ENCODE results near the gene C9orf152. TPM values are rescaled to one million over a fixed set of nuclear protein-coding genes. Genes with fewer than 3 reads are reported as not detected.

The C9orf152 gene
- total RNA-seq, 1 experiment from 2014 or later, result 0.95 TPM

- peaks cover 4% of the 10 kb centered on the region; the same call in 1 of the 2 replicates for H4K20me1 ChIP-seq (ENCODE audit: low read length)
- peaks cover 6% of the 10 kb centered on the region for H3K79me2 ChIP-seq (ENCODE audit: low read length)
- BruUV-seq (replicated peaks), result no TSS peak
- H3K4me1 ChIP-seq (ENCODE audit: insufficient read depth, low read length), result no peaks in the 10 kb centered on the region
- POLR2A ChIA-PET (ENCODE audit: unreplicated experiment), result no interaction called here
- TF ChIP-seq EZH2phosphoT487 (IDR thresholded peaks at IDR 0.05; ENCODE audit: borderline replicate concordance, low read length), result no peak
- TF ChIP-seq EZH2 (IDR thresholded peaks at IDR 0.05; ENCODE audit: low read length, unreplicated experiment), result no peak
- no peak for TF ChIP-seq CTCF (conservative IDR thresholded peaks at IDR 0.05; ENCODE audit: low read depth, low read length)
- no peak overlapping the region for H3K9ac ChIP-seq (ENCODE audit: low read length)
- DNase-seq (no peak), ATAC-seq (no peak)
- H3K9me3 ChIP-seq (ENCODE audit: low read length), result no peaks in the 10 kb centered on the region
- peaks cover 28% of the 10 kb centered on the region for H3K36me3 ChIP-seq (ENCODE audit: low read depth, low read length)
- H3K4me3 ChIP-seq (ENCODE audit: low read length), result no peak overlapping the region
- H3K9me2 ChIP-seq (replicated peaks; ENCODE audit: low read length), result no peaks in the 10 kb centered on the region
- CTCF ChIA-PET, result no interaction called here
- no peak overlapping the region for H2AFZ ChIP-seq (ENCODE audit: low read length)
- no peak overlapping the region for H3K4me2 ChIP-seq (ENCODE audit: low read length)
- intact Hi-C loops (cut with micrococcal nuclease), result no loop called here
- no peaks in the 10 kb centered on the region for H3F3A ChIP-seq (ENCODE audit: low read length, unreplicated experiment)
- no peak overlapping the region for H3K27ac ChIP-seq (ENCODE audit: low read length)
- no peaks in the 10 kb centered on the region for H3K27me3 ChIP-seq (ENCODE audit: low read length)
Measured at GRCh38 chr9:110241260-110241857, 33.4 kb upstream of the C9orf152 start.

DNA sequence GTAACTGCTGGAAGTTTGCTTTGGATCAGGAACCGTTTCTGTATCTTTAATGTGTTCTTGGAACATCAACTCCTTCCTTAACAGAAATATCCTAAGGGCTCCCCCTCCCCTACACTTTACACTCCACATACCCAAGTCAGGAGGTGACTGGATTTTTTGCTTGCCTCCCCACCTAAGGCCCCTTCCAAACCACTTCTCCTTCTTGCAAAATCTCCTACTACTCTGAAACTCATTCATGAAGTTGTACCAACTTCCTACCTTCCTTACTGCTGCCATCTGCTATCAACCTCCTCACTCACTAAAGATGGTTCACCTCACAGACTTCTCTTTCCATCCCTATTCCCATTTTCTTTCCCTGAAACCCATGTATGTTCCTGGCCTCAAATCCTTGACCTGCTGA, 32.2 kb upstream of the C9orf152 start:
- no TSS peak for BruUV-seq (replicated peaks)

More for the DNA sequence above, 32.2 kb upstream of the C9orf152 start:
- no peak overlapping the region for H3K9ac ChIP-seq (ENCODE audit: low read length)
- no peaks in the 10 kb centered on the region for H3K4me1 ChIP-seq (ENCODE audit: insufficient read depth, low read length)
- no peak overlapping the region for H3K4me3 ChIP-seq (ENCODE audit: low read length)
- ChIA-PET CTCF (no interaction called here), POLR2A (ENCODE audit: unreplicated experiment) (no interaction called here)
- no peak for ATAC-seq
- H3K9me3 ChIP-seq (ENCODE audit: low read length), result no peaks in the 10 kb centered on the region
- no peaks in the 10 kb centered on the region for H3K79me2 ChIP-seq (ENCODE audit: low read length)
- intact Hi-C loops (cut with micrococcal nuclease), result no loop called here
- no peaks in the 10 kb centered on the region for H3K27me3 ChIP-seq (ENCODE audit: low read length)
- H4K20me1 ChIP-seq (ENCODE audit: low read length), result no peaks in the 10 kb centered on the region
- H3F3A ChIP-seq (ENCODE audit: low read length, unreplicated experiment), result no peaks in the 10 kb centered on the region
- TF ChIP-seq EZH2 (IDR thresholded peaks at IDR 0.05; ENCODE audit: low read length, unreplicated experiment) (no peak), CTCF (conservative IDR thresholded peaks at IDR 0.05; ENCODE audit: low read depth, low read length) (no peak)
- H3K27ac ChIP-seq (ENCODE audit: low read length), result no peak overlapping the region
- no peak for DNase-seq
- H2AFZ ChIP-seq (ENCODE audit: low read length), result no peak overlapping the region
- peaks cover 24% of the 10 kb centered on the region for H3K36me3 ChIP-seq (ENCODE audit: low read depth, low read length)
- H3K9me2 ChIP-seq (replicated peaks; ENCODE audit: low read length), result no peaks in the 10 kb centered on the region
- H3K4me2 ChIP-seq (ENCODE audit: low read length), result no peak overlapping the region
